Activated T-cell treated with anti-CD3 and anti-CD28 coated beads for 1 hour (primary cell): ENCODE data around the gene TAF11L14.

Experiments
- DNase-seq: peaks from one replicate; pipeline ENCODE4 v3.0.0-alpha.2; 2020; ENCODE audit warnings: low read depth

TAF11L14 gene

GRCh38 chr5:17679597-17680203, 45.4 kb downstream of the TAF11L14 start:
- no peak for DNase-seq

GRCh38 chr5:17680737-17681136, 46.5 kb downstream of the TAF11L14 start:
- DNase-seq = no peak
